ENCODE data around the gene FOXK2.

Gene FOXK2

DNA sequence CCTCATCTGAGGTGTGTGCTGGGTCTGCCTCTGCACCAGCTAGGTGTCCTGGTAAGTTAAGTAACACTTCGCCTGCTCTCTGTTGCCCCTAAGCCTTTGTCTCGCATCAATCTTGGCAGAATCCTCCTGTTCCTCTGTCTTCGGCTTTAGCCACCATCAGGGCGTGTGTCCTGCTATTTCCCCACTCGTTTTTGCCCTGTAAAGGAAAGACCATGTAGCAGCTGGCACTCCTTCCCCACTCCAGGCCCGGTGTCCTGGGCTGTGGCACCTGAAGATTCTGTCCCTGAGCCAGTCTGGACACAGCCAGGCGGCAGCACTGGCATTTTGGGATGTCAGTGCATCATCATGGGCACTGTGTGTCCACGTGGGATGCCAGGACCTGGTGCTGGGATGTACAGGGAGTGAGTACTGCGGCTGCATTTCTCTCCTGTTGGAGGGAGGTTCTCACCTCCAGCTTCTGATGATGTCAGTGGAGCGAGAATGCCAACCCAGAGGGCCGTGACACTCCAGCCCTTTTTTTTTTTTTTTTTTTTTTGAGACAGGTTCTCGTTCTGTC lies 26.2 kb upstream of the FOXK2 start:
- TF ChIP-seq TCF12 (IDR thresholded peaks at IDR 0.05; ENCODE audit: low read depth) (no peak), ZBTB7A (IDR thresholded peaks at IDR 0.05; ENCODE audit: low read depth) (no peak), CREB1 (IDR thresholded peaks at IDR 0.05; ENCODE audit: low read depth) (no peak), FOXM1 (IDR thresholded peaks at IDR 0.05; ENCODE audit: borderline replicate concordance, low read depth) (no peak), EGR1 (IDR thresholded peaks at IDR 0.05) (no peak), CEBPB (IDR thresholded peaks at IDR 0.05) (no peak), NFIC (IDR thresholded peaks at IDR 0.05) (no peak), RAD21 (IDR thresholded peaks at IDR 0.05; ENCODE audit: low read depth) (no peak), TAF1 (IDR thresholded peaks at IDR 0.05; ENCODE audit: low read depth) (no peak), TEAD4 (IDR thresholded peaks at IDR 0.05) (no peak), EP300 (IDR thresholded peaks at IDR 0.05; ENCODE audit: borderline replicate concordance) (no peak), YY1 (IDR thresholded peaks at IDR 0.05; ENCODE audit: low read depth) (no peak)
- TF ChIP-seq, protein P1, sequence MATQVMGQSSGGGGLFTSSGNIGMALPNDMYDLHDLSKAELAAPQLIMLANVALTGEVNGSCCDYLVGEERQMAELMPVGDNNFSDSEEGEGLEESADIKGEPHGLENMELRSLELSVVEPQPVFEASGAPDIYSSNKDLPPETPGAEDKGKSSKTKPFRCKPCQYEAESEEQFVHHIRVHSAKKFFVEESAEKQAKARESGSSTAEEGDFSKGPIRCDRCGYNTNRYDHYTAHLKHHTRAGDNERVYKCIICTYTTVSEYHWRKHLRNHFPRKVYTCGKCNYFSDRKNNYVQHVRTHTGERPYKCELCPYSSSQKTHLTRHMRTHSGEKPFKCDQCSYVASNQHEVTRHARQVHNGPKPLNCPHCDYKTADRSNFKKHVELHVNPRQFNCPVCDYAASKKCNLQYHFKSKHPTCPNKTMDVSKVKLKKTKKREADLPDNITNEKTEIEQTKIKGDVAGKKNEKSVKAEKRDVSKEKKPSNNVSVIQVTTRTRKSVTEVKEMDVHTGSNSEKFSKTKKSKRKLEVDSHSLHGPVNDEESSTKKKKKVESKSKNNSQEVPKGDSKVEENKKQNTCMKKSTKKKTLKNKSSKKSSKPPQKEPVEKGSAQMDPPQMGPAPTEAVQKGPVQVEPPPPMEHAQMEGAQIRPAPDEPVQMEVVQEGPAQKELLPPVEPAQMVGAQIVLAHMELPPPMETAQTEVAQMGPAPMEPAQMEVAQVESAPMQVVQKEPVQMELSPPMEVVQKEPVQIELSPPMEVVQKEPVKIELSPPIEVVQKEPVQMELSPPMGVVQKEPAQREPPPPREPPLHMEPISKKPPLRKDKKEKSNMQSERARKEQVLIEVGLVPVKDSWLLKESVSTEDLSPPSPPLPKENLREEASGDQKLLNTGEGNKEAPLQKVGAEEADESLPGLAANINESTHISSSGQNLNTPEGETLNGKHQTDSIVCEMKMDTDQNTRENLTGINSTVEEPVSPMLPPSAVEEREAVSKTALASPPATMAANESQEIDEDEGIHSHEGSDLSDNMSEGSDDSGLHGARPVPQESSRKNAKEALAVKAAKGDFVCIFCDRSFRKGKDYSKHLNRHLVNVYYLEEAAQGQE (IDR thresholded peaks at IDR 0.05; ENCODE audit: low read depth), result no peak
- TF ChIP-seq, protein P2, sequence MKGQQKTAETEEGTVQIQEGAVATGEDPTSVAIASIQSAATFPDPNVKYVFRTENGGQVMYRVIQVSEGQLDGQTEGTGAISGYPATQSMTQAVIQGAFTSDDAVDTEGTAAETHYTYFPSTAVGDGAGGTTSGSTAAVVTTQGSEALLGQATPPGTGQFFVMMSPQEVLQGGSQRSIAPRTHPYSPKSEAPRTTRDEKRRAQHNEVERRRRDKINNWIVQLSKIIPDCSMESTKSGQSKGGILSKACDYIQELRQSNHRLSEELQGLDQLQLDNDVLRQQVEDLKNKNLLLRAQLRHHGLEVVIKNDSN (IDR thresholded peaks at IDR 0.05), result no peak
- TF ChIP-seq, protein P3, sequence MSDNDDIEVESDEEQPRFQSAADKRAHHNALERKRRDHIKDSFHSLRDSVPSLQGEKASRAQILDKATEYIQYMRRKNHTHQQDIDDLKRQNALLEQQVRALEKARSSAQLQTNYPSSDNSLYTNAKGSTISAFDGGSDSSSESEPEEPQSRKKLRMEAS (IDR thresholded peaks at IDR 0.05), result no peak

DNA sequence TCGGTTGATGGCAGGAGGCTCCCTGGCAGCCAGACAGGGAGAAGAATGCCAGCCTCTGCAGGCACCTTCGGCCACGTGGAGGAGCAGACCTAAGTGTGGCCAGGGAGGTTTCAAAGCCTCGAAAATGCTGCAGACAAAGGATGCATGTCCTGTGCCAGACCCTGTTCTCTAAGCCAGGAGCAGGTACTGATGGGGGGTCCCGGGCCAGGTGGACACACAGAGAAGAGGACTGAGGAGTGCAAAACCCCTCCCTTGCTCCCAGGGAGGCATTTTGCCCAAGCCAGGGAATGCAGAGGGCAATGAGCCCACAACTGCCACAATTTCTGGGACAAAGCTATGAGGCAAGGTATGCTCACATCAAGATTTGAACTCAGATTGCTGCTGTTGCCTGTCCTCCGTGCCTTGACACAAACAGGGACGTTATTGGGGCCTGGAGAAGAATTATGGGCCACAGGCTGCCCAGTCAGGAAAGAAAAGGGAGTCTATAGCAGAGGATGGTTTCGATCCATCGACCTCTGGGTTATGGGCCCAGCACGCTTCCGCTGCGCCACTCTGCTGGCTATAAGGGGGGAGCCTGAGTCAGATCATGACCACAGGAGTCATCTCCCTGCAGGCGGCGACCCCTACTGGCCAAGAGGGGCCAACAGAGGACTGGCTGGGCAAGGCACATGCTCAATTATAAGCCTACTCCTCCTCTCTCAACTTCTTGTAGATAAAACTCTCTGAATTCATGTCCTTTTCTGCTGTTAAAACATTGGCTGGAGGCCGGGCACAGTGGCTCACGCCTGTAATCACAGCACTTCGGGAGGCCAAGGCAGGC lies 25.1 kb upstream of the FOXK2 start:
- TF ChIP-seq, protein P1 (IDR thresholded peaks at IDR 0.05; ENCODE audit: low read depth), result no peak
- TF ChIP-seq YY1 (IDR thresholded peaks at IDR 0.05; ENCODE audit: low read depth), result no peak
- no peak for TF ChIP-seq EGR1 (IDR thresholded peaks at IDR 0.05)
- peak; percentile 75 for TF ChIP-seq TEAD4 (IDR thresholded peaks at IDR 0.05)
- TF ChIP-seq NFIC (IDR thresholded peaks at IDR 0.05), result peak; percentile 55
- TF ChIP-seq, protein P2 (IDR thresholded peaks at IDR 0.05), result peak; percentile 12
- no peak for TF ChIP-seq FOXM1 (IDR thresholded peaks at IDR 0.05; ENCODE audit: borderline replicate concordance, low read depth)
- TF ChIP-seq TAF1 (IDR thresholded peaks at IDR 0.05; ENCODE audit: low read depth), result no peak
- TF ChIP-seq CEBPB (IDR thresholded peaks at IDR 0.05), result no peak; the same call in 1 of the 2 replicates
- TF ChIP-seq ZBTB7A (IDR thresholded peaks at IDR 0.05; ENCODE audit: low read depth), result peak; percentile 96
- peak; percentile 74 for TF ChIP-seq TCF12 (IDR thresholded peaks at IDR 0.05; ENCODE audit: low read depth)
- TF ChIP-seq, protein P3 (IDR thresholded peaks at IDR 0.05), result peak; percentile 91
- peak; percentile 64 for TF ChIP-seq RAD21 (IDR thresholded peaks at IDR 0.05; ENCODE audit: low read depth)
- no peak for TF ChIP-seq CREB1 (IDR thresholded peaks at IDR 0.05; ENCODE audit: low read depth)
- 0 out of 2 replicates have a peak, but pooled peaks have one; percentile 4 for TF ChIP-seq EP300 (IDR thresholded peaks at IDR 0.05; ENCODE audit: borderline replicate concordance)

DNA sequence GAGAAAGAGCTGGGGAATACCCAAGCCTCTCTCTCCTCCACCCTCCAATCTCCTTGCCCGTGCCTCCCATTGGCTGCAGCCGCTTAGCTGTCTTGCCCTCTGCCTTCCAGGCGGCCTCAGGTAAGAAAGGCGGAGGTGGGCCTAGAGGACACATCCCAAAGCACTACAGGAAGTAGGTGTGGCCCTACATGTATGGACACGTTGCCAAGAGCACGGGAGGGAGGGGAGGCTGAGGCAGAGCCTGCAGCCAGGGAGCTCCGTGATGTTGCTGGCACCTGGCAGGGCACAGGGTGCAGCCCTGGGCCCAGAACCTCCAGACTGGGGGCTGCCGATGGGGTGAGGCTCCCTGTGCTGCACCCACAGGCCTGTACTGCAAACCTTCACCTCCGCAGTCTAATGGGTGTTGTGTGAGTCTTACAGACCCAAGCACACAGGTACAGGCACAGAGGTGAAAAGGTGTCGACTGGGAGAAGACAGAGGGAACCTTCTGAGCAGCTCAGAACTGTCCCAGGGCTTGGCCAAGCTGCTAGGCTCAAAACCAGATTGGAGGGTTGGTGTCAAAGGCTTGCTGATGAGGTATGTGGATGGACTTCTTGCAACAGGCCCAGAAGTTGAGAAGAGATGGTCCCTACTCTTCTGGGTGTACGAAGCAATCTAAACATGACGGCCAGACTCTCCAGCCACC lies 23.5 kb upstream of the FOXK2 start:
- TF ChIP-seq CEBPB (IDR thresholded peaks at IDR 0.05), result no peak

DNA sequence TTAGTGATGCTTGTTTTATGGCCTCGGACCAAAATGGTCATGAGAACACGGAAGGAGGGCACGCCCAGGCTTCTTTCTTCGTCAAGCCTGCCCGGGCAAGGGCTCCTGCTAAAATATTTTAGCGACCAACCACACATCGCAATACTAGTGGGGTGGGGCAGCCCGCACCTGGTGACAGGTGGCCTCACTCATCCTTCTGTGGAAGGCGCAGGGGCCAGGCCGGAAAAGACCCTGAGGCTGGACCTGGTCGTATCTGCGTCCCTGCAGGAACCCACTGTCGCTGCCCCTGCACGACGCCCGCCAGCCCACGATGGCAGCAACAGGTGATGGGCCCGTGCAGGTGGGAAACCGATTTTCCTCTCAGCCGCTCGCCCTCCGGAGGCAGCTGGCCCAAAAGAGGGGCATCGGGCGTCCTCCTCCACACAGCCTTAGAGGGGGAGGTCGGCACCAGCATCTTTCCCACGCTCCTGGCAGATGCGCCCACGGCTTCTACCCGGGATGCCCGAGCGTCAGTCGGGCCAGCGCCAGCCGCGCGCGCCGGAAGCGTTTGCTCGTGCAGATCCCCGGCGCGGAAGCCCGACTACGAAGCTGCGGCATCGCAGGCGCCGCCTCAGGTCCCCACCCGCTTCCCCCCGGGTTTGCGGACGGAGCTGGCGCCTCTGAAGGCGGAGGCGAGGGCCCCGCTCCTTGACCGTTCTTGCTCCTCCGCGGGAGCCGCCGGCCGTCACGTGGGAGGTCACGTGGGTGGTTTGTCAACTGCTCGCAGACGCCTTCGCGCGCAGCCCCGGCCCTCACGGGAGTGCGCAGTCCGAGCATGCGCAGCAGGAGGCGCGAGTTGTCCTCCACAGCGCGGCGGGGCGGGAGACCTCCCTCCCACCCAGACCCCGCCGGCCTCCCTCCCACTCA lies 22.8 kb upstream of the FOXK2 start:
- TF ChIP-seq TEAD4 (IDR thresholded peaks at IDR 0.05) (no peak), TAF1 (IDR thresholded peaks at IDR 0.05; ENCODE audit: low read depth) (peak; percentile 26; the same call in 1 of the 2 replicates), TCF12 (IDR thresholded peaks at IDR 0.05; ENCODE audit: low read depth) (peak; percentile 37; the same call in 1 of the 2 replicates)
- TF ChIP-seq, protein P2 (IDR thresholded peaks at IDR 0.05), result peak; percentile 97
- TF ChIP-seq, protein P3 (IDR thresholded peaks at IDR 0.05), result peak; percentile 95
